Endothelial cell of hepatic sinusoid (primary cell): ENCODE measurements around the gene KLRG1.

Experiments used
- in situ Hi-C: cut with HindIII; loops from 2 replicates; pipeline ENCODE4 v1.10.0; 2017; ENCODE audit warnings: low sequenced_read_pairs

Gene KLRG1

GRCh38 chr12:8985213-8985754, 4.1 kb upstream of the KLRG1 start:
- in situ Hi-C loops: no loop called here

- in situ Hi-C loops: no loop called here
Measured at GRCh38 chr12:8987163-8987562, 2.2 kb upstream of the KLRG1 start.

GRCh38 chr12:8987685-8988084, 1.7 kb upstream of the KLRG1 start:
- in situ Hi-C loops: no loop called here

- in situ Hi-C loops: no loop called here
Measured at GRCh38 chr12:8991371-8992345, 2.3 kb downstream of the KLRG1 start.

GRCh38 chr12:8993827-8994226, 4.5 kb downstream of the KLRG1 start:
- in situ Hi-C loops: no loop called here

GRCh38 chr12:8995021-8995775, 5.9 kb downstream of the KLRG1 start:
- in situ Hi-C loops: no loop called here

- in situ Hi-C loops: no loop called here
Measured at GRCh38 chr12:8996682-8997405, 7.5 kb downstream of the KLRG1 start.

GRCh38 chr12:9001233-9001632, 11.9 kb downstream of the KLRG1 start:
- in situ Hi-C loops: no loop called here

GRCh38 chr12:9002335-9002734, 13.0 kb downstream of the KLRG1 start:
- in situ Hi-C loops: no loop called here

GRCh38 chr12:9022592-9022991, 33.2 kb downstream of the KLRG1 start:
- in situ Hi-C loops: no loop called here

GRCh38 chr12:9024512-9024911, 35.2 kb downstream of the KLRG1 start:
- in situ Hi-C loops: no loop called here

GRCh38 chr12:9027161-9028059, 38.1 kb downstream of the KLRG1 start:
- in situ Hi-C loops: no loop called here

GRCh38 chr12:9030776-9031175, 41.4 kb downstream of the KLRG1 start:
- in situ Hi-C loops: no loop called here

- in situ Hi-C loops: no loop called here
Measured at GRCh38 chr12:9032202-9032964, 43.0 kb downstream of the KLRG1 start.

- in situ Hi-C loops: no loop called here
Measured at GRCh38 chr12:9033265-9033887, 44.0 kb downstream of the KLRG1 start.

- in situ Hi-C loops: no loop called here
Measured at GRCh38 chr12:9034095-9034494, 44.7 kb downstream of the KLRG1 start.

GRCh38 chr12:9036227-9036626, 46.9 kb downstream of the KLRG1 start:
- in situ Hi-C loops: no loop called here

GRCh38 chr12:9037431-9037830, 48.1 kb downstream of the KLRG1 start:
- in situ Hi-C loops: no loop called here
